GM23338 (cell line): ENCODE data around the gene BCORL1. TPM values are rescaled to one million over a fixed set of nuclear protein-coding genes. Genes with fewer than 3 reads are reported as not detected.

ENCODE experiments used
- ATAC-seq: fragments of 200-7000 bp; cut with Tn5 transposase; 3 replicates; pipeline ENCODE4 v1.9.1; 2020
- DNase-seq: peaks from one replicate; pipeline ENCODE4 v3.0.0-alpha.2; 2015; ENCODE audit warnings: low spot score
- H2AFZ ChIP-seq: fragments of 200-600 bp; sonication (generic); 2 replicates; pipeline ENCODE4 v1.8.0; 2016; ENCODE audit warnings: antibody characterized with exemption, mild to moderate bottlenecking, moderate library complexity
- H3F3A ChIP-seq: fragments of 200-600 bp; sonication (generic); replicated peaks from 2 replicates; pipeline ENCODE4 v1.8.0; 2017; ENCODE audit warnings: antibody characterized with exemption, mixed run types, low read depth
- H3K27ac ChIP-seq: fragments of 200-600 bp; sonication (generic); 2 replicates; pipeline ENCODE4 v1.6.1; 2016; ENCODE audit warnings: low read depth
- H3K27me3 ChIP-seq: fragments of 200-600 bp; sonication (generic); 2 replicates; pipeline ENCODE4 v1.8.0; 2016; ENCODE audit warnings: mild to moderate bottlenecking, mixed run types, moderate library complexity; ENCODE audit not compliant: insufficient read depth
- H3K36me3 ChIP-seq: fragments of 200-600 bp; sonication (generic); 2 replicates; pipeline ENCODE4 v1.8.0; 2016; ENCODE audit warnings: mild to moderate bottlenecking; ENCODE audit not compliant: insufficient read depth
- H3K4me1 ChIP-seq: fragments of 200-600 bp; sonication (generic); 2 replicates; pipeline ENCODE4 v1.8.0; 2016; ENCODE audit warnings: mild to moderate bottlenecking, moderate library complexity; ENCODE audit not compliant: insufficient read depth
- H3K4me2 ChIP-seq: fragments of 200-600 bp; sonication (generic); 2 replicates; pipeline ENCODE4 v1.7.1; 2017; ENCODE audit warnings: mixed run types
- H3K4me3 ChIP-seq: fragments of 200-600 bp; sonication (generic); 2 replicates; pipeline ENCODE4 v1.6.1; 2016; ENCODE audit warnings: mixed run types
- H3K79me2 ChIP-seq: fragments of 200-600 bp; sonication (generic); replicated peaks from 2 replicates; pipeline ENCODE4 v1.8.0; 2017; ENCODE audit warnings: mild to moderate bottlenecking; ENCODE audit not compliant: insufficient read depth
- H3K9me2 ChIP-seq: fragments of 200-600 bp; sonication (generic); 2 replicates; pipeline ENCODE4 v1.8.0; 2017; ENCODE audit not compliant: insufficient read depth
- H4K20me1 ChIP-seq: fragments of 200-600 bp; sonication (generic); replicated peaks from 2 replicates; pipeline ENCODE4 v1.8.0; 2017; ENCODE audit warnings: mild to moderate bottlenecking; ENCODE audit not compliant: insufficient read depth
- H3K27ac Mint-ChIP-seq: 2 replicates; pipeline ENCODE4 v1.8.0; 2020; ENCODE audit warnings: inconsistent platforms, mild to moderate bottlenecking, moderate library complexity, mixed read lengths
- H3K27me3 Mint-ChIP-seq: 3 replicates; pipeline ENCODE4 v1.8.0; 2022; ENCODE audit warnings: low read depth, mild to moderate bottlenecking, moderate library complexity, mixed read lengths, inconsistent platforms; ENCODE audit not compliant: insufficient read depth, poor library complexity
- H3K36me3 Mint-ChIP-seq: 3 replicates; pipeline ENCODE4 v1.8.0; 2021; ENCODE audit warnings: low read depth, mild to moderate bottlenecking, inconsistent platforms, moderate library complexity, mixed read lengths
- H3K4me1 Mint-ChIP-seq: 3 replicates; pipeline ENCODE4 v1.8.0; 2020; ENCODE audit warnings: mild to moderate bottlenecking, inconsistent platforms, mixed read lengths
- H3K4me3 Mint-ChIP-seq: 3 replicates; pipeline ENCODE4 v1.8.0; 2021; ENCODE audit warnings: moderate library complexity, mild to moderate bottlenecking, inconsistent platforms, mixed read lengths
- H3K9me3 Mint-ChIP-seq: 3 replicates; pipeline ENCODE4 v1.8.0; 2020; ENCODE audit warnings: moderate library complexity, mild to moderate bottlenecking, inconsistent platforms, mixed read lengths
- CREB1 ChIP-seq: fragments of 250-450 bp; sonication (Bioruptor Pico); IDR thresholded peaks from 2 replicates; pipeline ENCODE4 v1.5.0; 2020; ENCODE audit warnings: low read depth, mild to moderate bottlenecking, moderate library complexity
- CTCF ChIP-seq, 2 experiments: fragments of 200-600 bp in 1 of 2; sonication (generic) in 1 of 2; conservative IDR thresholded peaks; 2 replicates each; pipeline versions ENCODE4 v1.5.1 to v1.6.1; 2016 to 2017; ENCODE audit warnings: antibody characterized with exemption in 2 of 2, low read depth in 2 of 2, mild to moderate bottlenecking in 2 of 2, moderate library complexity in 1 of 2
- ETS1 ChIP-seq: IDR thresholded peaks from 2 replicates; pipeline ENCODE4 v1.6.1; 2016; ENCODE audit warnings: antibody characterized with exemption
- EZH2 ChIP-seq: fragments of 200-600 bp; sonication (generic); IDR thresholded peaks from one replicate; pipeline ENCODE4 v1.8.0; 2017; ENCODE audit warnings: antibody characterized with exemption, mild to moderate bottlenecking, low read depth; ENCODE audit not compliant: unreplicated experiment
- EZH2phosphoT487 ChIP-seq: fragments of 200-600 bp; sonication (generic); IDR thresholded peaks from one replicate; pipeline ENCODE4 v1.8.1; 2018; ENCODE audit warnings: antibody characterized with exemption; ENCODE audit not compliant: unreplicated experiment
- JUNB ChIP-seq: IDR thresholded peaks from one replicate; pipeline ENCODE4 v1.6.1; 2016; ENCODE audit warnings: antibody characterized with exemption; ENCODE audit not compliant: unreplicated experiment
- NANOG ChIP-seq: IDR thresholded peaks from 2 replicates; pipeline ENCODE4 v1.6.1; 2016; ENCODE audit warnings: antibody characterized with exemption, borderline replicate concordance
- POLR2AphosphoS5 ChIP-seq: IDR thresholded peaks from 2 replicates; pipeline ENCODE4 v1.6.1; 2016; ENCODE audit warnings: antibody characterized with exemption, low read depth
- REST ChIP-seq: IDR thresholded peaks from one replicate; pipeline ENCODE4 v1.6.1; 2018; ENCODE audit warnings: antibody characterized with exemption; ENCODE audit not compliant: unreplicated experiment
- STAT1 ChIP-seq: IDR thresholded peaks from one replicate; pipeline ENCODE4 v1.6.1; 2016; ENCODE audit warnings: antibody characterized with exemption; ENCODE audit not compliant: unreplicated experiment
- ZNF114 ChIP-seq: fragments of 250-450 bp; sonication (Bioruptor Pico); IDR thresholded peaks from 2 replicates; pipeline ENCODE4 v1.5.0; 2020; ENCODE audit warnings: mild to moderate bottlenecking, moderate library complexity
- ZNF331 ChIP-seq: fragments of 250-450 bp; sonication (Bioruptor Pico); IDR thresholded peaks from 2 replicates; pipeline ENCODE4 v1.5.0; 2020; ENCODE audit warnings: low read depth, mild to moderate bottlenecking, moderate library complexity
- ZNF462 ChIP-seq: fragments of 250-450 bp; sonication (Bioruptor Pico); IDR thresholded peaks from 2 replicates; pipeline ENCODE4 v1.5.0; 2020; ENCODE audit warnings: mild to moderate bottlenecking, moderate library complexity
- polyA plus RNA-seq: library from polyadenylated mRNA; unstranded; fragments of >200 nt; fragmentation: Nextera tagmentation; extraction: Ambion mirVana; gene quantifications from 2 replicates; pipeline ENCODE4 v1.2.1, GENCODE V29; 2016
- total RNA-seq: library from RNA; depleted of rRNA; stranded (reverse); fragments of >200 nt; shearing (Covaris generic); gene quantifications from 2 replicates; pipeline ENCODE4 v1.2.3, GENCODE V29; 2014

Gene BCORL1
- total and polyA plus RNA-seq, 2 experiments from 2014 or later, result 2.6 to 2.7 TPM

GRCh38 chrX:129954804-129955203 is 27.6 kb upstream of the BCORL1 start:
- H3K4me2 ChIP-seq, result no peak overlapping the region
- peaks cover 92% of the 10 kb centered on the region for H3K27me3 ChIP-seq
- Mint-ChIP-seq H3K27me3 (peaks cover 75% of the 10 kb centered on the region), H3K4me3 (no peak overlapping the region), H3K27ac (no peak overlapping the region), H3K9me3 (no peaks in the 10 kb centered on the region), H3K4me1 (peaks cover 29% of the 10 kb centered on the region), H3K36me3 (no peaks in the 10 kb centered on the region)
- H2AFZ ChIP-seq, result no peak overlapping the region
- H3F3A ChIP-seq, result no peaks in the 10 kb centered on the region
- H3K79me2 ChIP-seq, result no peaks in the 10 kb centered on the region
- peaks cover 16% of the 10 kb centered on the region for H3K4me1 ChIP-seq
- H4K20me1 ChIP-seq, result no peaks in the 10 kb centered on the region
- DNase-seq, result no peak
- no peaks in the 10 kb centered on the region for H3K9me2 ChIP-seq
- no peak for ATAC-seq
- H3K36me3 ChIP-seq, result no peaks in the 10 kb centered on the region
- TF ChIP-seq CTCF (conservative IDR thresholded peaks at IDR 0.05; ENCODE audit: low read depth in 2 of 2) (no peak), ZNF462 (no peak), POLR2AphosphoS5 (no peak), JUNB (no peak), ETS1 (no peak), CREB1 (no peak), EZH2phosphoT487 (no peak), REST (no peak), ZNF331 (CRISPR knock-in tag) (no peak), STAT1 (no peak), EZH2 (no peak), ZNF114 (no peak), NANOG (no peak)
- no peak overlapping the region for H3K27ac ChIP-seq
- H3K4me3 ChIP-seq, result no peak overlapping the region
